Progenitor cell of endocrine pancreas (in vitro differentiated cells): ENCODE data around the gene ASAP2. TPM values are rescaled to one million over a fixed set of nuclear protein-coding genes. Genes with fewer than 3 reads are reported as not detected.
A peak's percentile ranks its signal among the peaks of the same experiment; 100 is the strongest.

Experiments used
- DNase-seq: peaks from one replicate; pipeline ENCODE4 v3.0.0; 2021; ENCODE audit warnings: low spot score; ENCODE audit not compliant: unreplicated experiment
- H3K27ac Mint-ChIP-seq: 2 replicates; pipeline ENCODE4 v1.8.0; 2021; ENCODE audit warnings: mild to moderate bottlenecking, moderate library complexity, mixed read lengths
- H3K27me3 Mint-ChIP-seq: 2 replicates; pipeline ENCODE4 v1.8.0; 2021; ENCODE audit warnings: mixed read lengths
- H3K36me3 Mint-ChIP-seq: 2 replicates; pipeline ENCODE4 v1.8.0; 2022; ENCODE audit warnings: mixed read lengths; ENCODE audit not compliant: insufficient read depth
- H3K4me1 Mint-ChIP-seq: 2 replicates; pipeline ENCODE4 v1.8.0; 2021; ENCODE audit warnings: low read depth, mixed read lengths
- H3K4me3 Mint-ChIP-seq: 2 replicates; pipeline ENCODE4 v1.8.0; 2021; ENCODE audit warnings: low read depth, mild to moderate bottlenecking, moderate library complexity, mixed read lengths
- H3K9me3 Mint-ChIP-seq: 2 replicates; pipeline ENCODE4 v1.8.0; 2021; ENCODE audit warnings: low read depth, mixed read lengths
- total RNA-seq: library from RNA; stranded (reverse); gene quantifications from 2 replicates; pipeline ENCODE4 v1.2.1, GENCODE V29; 2021
- TF ChIP-seq, protein P1 (sequence below): fragments of 200-600 bp; sonication (generic); IDR thresholded peaks from one replicate; pipeline ENCODE4 v1.5.0; 2021; ENCODE audit warnings: antibody characterized with exemption, mild to moderate bottlenecking; ENCODE audit not compliant: unreplicated experiment

ASAP2 gene
- total RNA-seq, 1 donor from 2014 or later, result 65.4 TPM

DNA sequence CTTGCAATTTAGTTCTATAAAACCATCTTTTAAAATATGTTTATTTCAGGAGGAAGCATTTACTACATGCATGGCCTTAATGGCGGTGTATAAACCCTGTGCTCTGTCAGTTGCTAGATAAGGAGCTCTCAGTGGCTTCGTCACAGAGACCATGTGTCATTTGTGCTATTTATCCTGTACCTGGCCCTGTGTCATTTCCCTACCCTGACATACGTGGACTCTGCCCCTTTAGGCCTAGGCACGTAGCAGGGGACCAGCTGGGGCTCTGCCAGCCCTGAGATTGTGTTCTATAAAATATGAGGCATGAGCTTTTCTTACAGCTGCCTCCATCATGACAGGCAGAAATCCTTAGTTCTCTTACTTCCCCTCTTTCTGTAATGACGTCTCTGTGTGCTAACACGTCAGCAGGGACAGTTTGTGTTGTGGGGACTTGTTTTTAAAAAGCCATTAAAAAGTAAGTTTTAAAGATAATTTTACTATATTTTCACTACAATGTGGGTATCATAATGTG lies 128.8 kb downstream of the ASAP2 start:
- no peaks in the 10 kb centered on the region for H3K9me3 Mint-ChIP-seq
- no peaks in the 10 kb centered on the region for H3K27me3 Mint-ChIP-seq
- peak overlapping the region; percentile 83 for H3K27ac Mint-ChIP-seq
- TF ChIP-seq, protein P1, sequence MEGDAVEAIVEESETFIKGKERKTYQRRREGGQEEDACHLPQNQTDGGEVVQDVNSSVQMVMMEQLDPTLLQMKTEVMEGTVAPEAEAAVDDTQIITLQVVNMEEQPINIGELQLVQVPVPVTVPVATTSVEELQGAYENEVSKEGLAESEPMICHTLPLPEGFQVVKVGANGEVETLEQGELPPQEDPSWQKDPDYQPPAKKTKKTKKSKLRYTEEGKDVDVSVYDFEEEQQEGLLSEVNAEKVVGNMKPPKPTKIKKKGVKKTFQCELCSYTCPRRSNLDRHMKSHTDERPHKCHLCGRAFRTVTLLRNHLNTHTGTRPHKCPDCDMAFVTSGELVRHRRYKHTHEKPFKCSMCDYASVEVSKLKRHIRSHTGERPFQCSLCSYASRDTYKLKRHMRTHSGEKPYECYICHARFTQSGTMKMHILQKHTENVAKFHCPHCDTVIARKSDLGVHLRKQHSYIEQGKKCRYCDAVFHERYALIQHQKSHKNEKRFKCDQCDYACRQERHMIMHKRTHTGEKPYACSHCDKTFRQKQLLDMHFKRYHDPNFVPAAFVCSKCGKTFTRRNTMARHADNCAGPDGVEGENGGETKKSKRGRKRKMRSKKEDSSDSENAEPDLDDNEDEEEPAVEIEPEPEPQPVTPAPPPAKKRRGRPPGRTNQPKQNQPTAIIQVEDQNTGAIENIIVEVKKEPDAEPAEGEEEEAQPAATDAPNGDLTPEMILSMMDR, result no peak
- H3K4me3 Mint-ChIP-seq, result no peak overlapping the region
- peaks cover 26% of the 10 kb centered on the region for H3K36me3 Mint-ChIP-seq
- H3K4me1 Mint-ChIP-seq, result peaks cover 34% of the 10 kb centered on the region
- no peak for DNase-seq

DNA sequence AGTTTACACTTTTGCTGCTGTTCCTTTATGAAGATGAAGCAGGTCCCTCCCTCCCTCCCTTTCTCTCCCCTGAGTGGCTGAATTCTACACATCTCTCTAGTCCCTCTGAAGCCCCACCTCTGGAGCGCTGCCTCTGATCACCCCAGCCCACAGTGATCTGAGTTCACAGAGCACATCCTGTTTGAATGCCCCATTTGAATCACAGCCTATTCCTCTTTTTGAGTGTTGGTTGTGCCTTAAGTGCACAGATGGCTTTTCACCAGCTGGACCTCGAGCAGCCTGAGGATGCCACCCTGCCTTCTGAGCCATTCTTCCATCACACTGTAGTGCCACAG lies 129.6 kb downstream of the ASAP2 start:
- peaks cover 31% of the 10 kb centered on the region for H3K4me1 Mint-ChIP-seq
- H3K27ac Mint-ChIP-seq, result peak overlapping the region; percentile 1
- H3K9me3 Mint-ChIP-seq, result no peaks in the 10 kb centered on the region
- TF ChIP-seq, protein P1, result no peak
- H3K27me3 Mint-ChIP-seq, result no peaks in the 10 kb centered on the region
- no peak for DNase-seq
- no peak overlapping the region for H3K4me3 Mint-ChIP-seq
- H3K36me3 Mint-ChIP-seq, result peaks cover 30% of the 10 kb centered on the region

DNA sequence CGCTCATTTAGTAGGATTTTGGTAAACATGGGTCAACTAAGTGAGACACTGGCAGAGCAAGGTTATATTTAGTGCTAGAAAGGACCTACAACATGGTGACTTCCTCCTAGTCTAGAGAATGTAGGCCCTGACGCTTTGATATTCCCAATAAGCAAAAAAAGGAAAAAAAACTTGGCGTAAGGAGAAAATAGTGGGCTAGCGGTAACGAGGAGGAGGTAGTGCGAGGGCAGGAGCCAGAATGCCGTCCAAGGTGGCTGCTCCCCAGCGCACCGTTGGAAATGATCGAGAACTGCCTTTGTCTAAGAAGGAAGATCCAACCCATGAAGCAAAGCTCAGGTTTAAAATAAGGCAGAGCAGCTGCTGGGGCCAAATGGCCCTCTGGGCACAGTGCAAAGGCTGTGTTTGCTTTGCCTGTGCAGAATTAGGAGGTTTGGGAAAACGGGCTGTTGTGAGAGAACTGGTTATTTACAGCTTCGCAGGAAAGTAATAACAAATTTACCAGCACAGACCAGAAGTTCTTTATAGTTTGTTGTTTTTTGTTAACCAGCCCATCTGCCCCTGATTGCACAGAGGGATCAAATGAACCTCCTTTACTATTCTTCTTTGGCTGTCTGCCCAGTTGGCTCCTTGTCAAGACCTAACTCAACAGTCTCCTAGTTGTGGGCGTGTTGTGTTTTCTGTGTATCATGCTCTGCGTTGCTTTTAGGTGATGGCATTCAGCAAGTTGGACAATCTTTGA lies 130.1 kb downstream of the ASAP2 start:
- Mint-ChIP-seq H3K9me3 (no peaks in the 10 kb centered on the region), H3K27ac (peak overlapping the region; percentile 1), H3K36me3 (peaks cover 32% of the 10 kb centered on the region), H3K4me1 (peaks cover 25% of the 10 kb centered on the region), H3K4me3 (no peak overlapping the region), H3K27me3 (no peaks in the 10 kb centered on the region)
- TF ChIP-seq, protein P1, result no peak
- DNase-seq, result no peak

GRCh38 chr2:9337901-9338300 lies 131.3 kb downstream of the ASAP2 start:
- Mint-ChIP-seq H3K4me1 (peaks cover 14% of the 10 kb centered on the region), H3K27me3 (no peaks in the 10 kb centered on the region), H3K4me3 (no peak overlapping the region), H3K36me3 (peaks cover 41% of the 10 kb centered on the region), H3K27ac (peak overlapping the region; percentile 67), H3K9me3 (no peaks in the 10 kb centered on the region)
- DNase-seq, result no peak
- TF ChIP-seq, protein P1, result no peak

- DNase-seq, result no peak
- Mint-ChIP-seq H3K27me3 (no peaks in the 10 kb centered on the region), H3K36me3 (peaks cover 44% of the 10 kb centered on the region), H3K4me3 (no peak overlapping the region), H3K4me1 (peaks cover 5% of the 10 kb centered on the region), H3K9me3 (no peaks in the 10 kb centered on the region), H3K27ac (no peak overlapping the region)
- TF ChIP-seq, protein P1, result no peak
These were observed 134.8 kb downstream of the ASAP2 start for GRCh38 chr2:9341337-9341887.
